ENCODE results near the gene RAX2. TPM values are rescaled to one million over a fixed set of nuclear protein-coding genes. Genes with fewer than 3 reads are reported as not detected.
A peak's percentile ranks its signal among the peaks of the same experiment; 100 is the strongest.

Gene RAX2
- total and polyA plus RNA-seq, 2 of the 13 experiments (the other 11 are each of a cell fraction or from before 2014, with no cell fraction given): not detected

GRCh38 chr19:3761382-3762129 is 10.5 kb downstream of the RAX2 start, which contains the start of gene APBA3 (continued):
- no peak for TF ChIP-seq ZHX1 (CRISPR knock-in tag; IDR thresholded peaks at IDR 0.05; ENCODE audit: low read depth)
- 0 out of 2 replicates have a peak, but pooled peaks have one; percentile 29 for TF ChIP-seq ZNF800 (CRISPR knock-in tag; IDR thresholded peaks at IDR 0.05)
- no peak for TF ChIP-seq NFATC3 (CRISPR knock-in tag; IDR thresholded peaks at IDR 0.05)
- no peak for TF ChIP-seq SATB2 (CRISPR knock-in tag; IDR thresholded peaks at IDR 0.05)
- TF ChIP-seq PAX8 (CRISPR knock-in tag; IDR thresholded peaks at IDR 0.05; ENCODE audit: borderline replicate concordance): no peak
- TF ChIP-seq SOX5 (CRISPR knock-in tag; IDR thresholded peaks at IDR 0.05; ENCODE audit: borderline replicate concordance): 0 out of 2 replicates have a peak, but pooled peaks have one; percentile 6
- 0 out of 2 replicates have a peak, but pooled peaks have one; percentile 57 for TF ChIP-seq ISL2 (CRISPR knock-in tag; IDR thresholded peaks at IDR 0.05)
- no peak for TF ChIP-seq ZNF558 (CRISPR knock-in tag; IDR thresholded peaks at IDR 0.05; ENCODE audit: borderline replicate concordance)
- no peak for TF ChIP-seq RAD21 (CRISPR knock-in tag; IDR thresholded peaks at IDR 0.05)
- no peak for TF ChIP-seq PCBP2 (optimal IDR thresholded peaks at IDR 0.05; ENCODE audit: low read depth, low read length, poor library complexity, severe bottlenecking)
- no peak for TF ChIP-seq ZNF138 (CRISPR knock-in tag; IDR thresholded peaks at IDR 0.05; ENCODE audit: low read depth)
- peak; percentile 48; the same call in 1 of the 2 replicates for TF ChIP-seq SALL1 (CRISPR knock-in tag; IDR thresholded peaks at IDR 0.05)
- TF ChIP-seq ZMAT5 (CRISPR knock-in tag; IDR thresholded peaks at IDR 0.05; ENCODE audit: borderline replicate concordance, low read depth): no peak
- TF ChIP-seq ZNF431 (CRISPR knock-in tag; IDR thresholded peaks at IDR 0.05; ENCODE audit: borderline replicate concordance, low read depth): no peak
- peak; percentile 85 for TF ChIP-seq ZNF350 (CRISPR knock-in tag; IDR thresholded peaks at IDR 0.05; ENCODE audit: borderline replicate concordance, low read depth)
- no peak for TF ChIP-seq ZNF33A (CRISPR knock-in tag; IDR thresholded peaks at IDR 0.05; ENCODE audit: borderline replicate concordance)
- TF ChIP-seq ZFY (CRISPR knock-in tag; IDR thresholded peaks at IDR 0.05): peak; percentile 81
- TF ChIP-seq POGZ (CRISPR knock-in tag; IDR thresholded peaks at IDR 0.05): peak; percentile 37
- peak; percentile 79; the same call in 1 of the 2 replicates for TF ChIP-seq SRY (CRISPR knock-in tag; IDR thresholded peaks at IDR 0.05)
- no peak for TF ChIP-seq IKZF1 (IDR thresholded peaks at IDR 0.05)
- TF ChIP-seq NFIB (CRISPR knock-in tag; IDR thresholded peaks at IDR 0.05; ENCODE audit: borderline replicate concordance): no peak
- no peak for TF ChIP-seq MZF1 (CRISPR knock-in tag; IDR thresholded peaks at IDR 0.05; ENCODE audit: borderline replicate concordance)
- TF ChIP-seq KLF12 (CRISPR knock-in tag; IDR thresholded peaks at IDR 0.05; ENCODE audit: borderline replicate concordance): 0 out of 2 replicates have a peak, but pooled peaks have one; percentile 55
- TF ChIP-seq SMARCC2 (IDR thresholded peaks at IDR 0.05): no peak
- TF ChIP-seq NRL (CRISPR knock-in tag; IDR thresholded peaks at IDR 0.05; ENCODE audit: borderline replicate concordance): peak; percentile 69; the same call in 1 of the 2 replicates
- no peak for TF ChIP-seq PPARG (CRISPR knock-in tag; conservative IDR thresholded peaks at IDR 0.05)
